Fibroblast of peridontal ligament (primary cell): ENCODE data around the gene DLST.

Experiments
- DNase-seq: peaks from one replicate; pipeline ENCODE4 v3.0.0-alpha.2; 2010; ENCODE audit errors: extremely low read depth

DLST gene

GRCh38 chr14:74881431-74882102 lies at the start of gene DLST:
DLST (plus strand) TSS chr14:74881916; CDS start chr14:74881954, 38 bp downstream.
- peak; percentile 82 for DNase-seq

- DNase-seq: no peak
Measured at GRCh38 chr14:74832849-74833248, 48.9 kb upstream of the DLST start.

- DNase-seq: peak; percentile 68
Measured at GRCh38 chr14:74834692-74835392, 46.9 kb upstream of the DLST start.

GRCh38 chr14:74835645-74836250 lies 46.0 kb upstream of the DLST start:
- no peak for DNase-seq

- DNase-seq: peak; percentile 66
Measured at GRCh38 chr14:74836251-74836960, 45.3 kb upstream of the DLST start.

- DNase-seq: peak; percentile 51
Measured at GRCh38 chr14:74838166-74838565, 43.5 kb upstream of the DLST start.

GRCh38 chr14:74840603-74841030 lies 41.1 kb upstream of the DLST start:
- no peak for DNase-seq

- DNase-seq: no peak
Measured at GRCh38 chr14:74841230-74842207, 40.2 kb upstream of the DLST start.

GRCh38 chr14:74843653-74844052 lies 38.1 kb upstream of the DLST start:
- DNase-seq: peak; percentile 87

GRCh38 chr14:74846168-74846567 lies 35.5 kb upstream of the DLST start:
- DNase-seq: peak; percentile 95

GRCh38 chr14:74846968-74847665 lies 34.6 kb upstream of the DLST start:
- peak; percentile 75 for DNase-seq

- peak; percentile 36 for DNase-seq
Measured at GRCh38 chr14:74848768-74849167, 32.9 kb upstream of the DLST start.

GRCh38 chr14:74852922-74853530 lies 28.7 kb upstream of the DLST start:
- DNase-seq: peak; percentile 97

- DNase-seq: peak; percentile 37
Measured at GRCh38 chr14:74853581-74853980, 28.1 kb upstream of the DLST start.

GRCh38 chr14:74855021-74855420 lies 26.7 kb upstream of the DLST start:
- no peak for DNase-seq

GRCh38 chr14:74855945-74856344 lies 25.8 kb upstream of the DLST start:
- no peak for DNase-seq

GRCh38 chr14:74856366-74856765 lies 25.4 kb upstream of the DLST start:
- DNase-seq: no peak

- DNase-seq: peak; percentile 77
Measured at GRCh38 chr14:74858022-74858421, 23.7 kb upstream of the DLST start.

GRCh38 chr14:74859757-74860552 lies 21.8 kb upstream of the DLST start:
- peak; percentile 44 for DNase-seq
